ENCODE measurements around the gene SLC17A1.

DNA sequence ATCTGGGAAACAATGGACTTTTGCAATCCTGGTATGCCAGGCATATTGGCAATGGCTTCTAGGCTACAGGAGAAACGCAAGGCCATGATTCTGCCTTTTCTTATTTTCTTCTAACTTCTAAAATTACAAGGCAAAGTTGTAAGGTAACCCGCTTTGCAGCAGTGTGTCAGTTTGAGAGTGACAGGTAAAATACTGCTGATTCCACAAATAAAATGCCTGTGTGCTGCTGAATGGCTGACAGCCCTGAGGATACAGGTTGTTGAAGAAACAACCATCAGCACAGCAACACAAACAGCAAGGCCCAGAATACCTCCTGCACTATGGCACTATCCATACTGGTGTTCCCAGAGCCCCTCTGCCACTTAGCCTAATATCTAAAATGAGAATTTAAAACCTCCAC lies 37.1 kb downstream of the SLC17A1 start:
- TF ChIP-seq, protein P1, sequence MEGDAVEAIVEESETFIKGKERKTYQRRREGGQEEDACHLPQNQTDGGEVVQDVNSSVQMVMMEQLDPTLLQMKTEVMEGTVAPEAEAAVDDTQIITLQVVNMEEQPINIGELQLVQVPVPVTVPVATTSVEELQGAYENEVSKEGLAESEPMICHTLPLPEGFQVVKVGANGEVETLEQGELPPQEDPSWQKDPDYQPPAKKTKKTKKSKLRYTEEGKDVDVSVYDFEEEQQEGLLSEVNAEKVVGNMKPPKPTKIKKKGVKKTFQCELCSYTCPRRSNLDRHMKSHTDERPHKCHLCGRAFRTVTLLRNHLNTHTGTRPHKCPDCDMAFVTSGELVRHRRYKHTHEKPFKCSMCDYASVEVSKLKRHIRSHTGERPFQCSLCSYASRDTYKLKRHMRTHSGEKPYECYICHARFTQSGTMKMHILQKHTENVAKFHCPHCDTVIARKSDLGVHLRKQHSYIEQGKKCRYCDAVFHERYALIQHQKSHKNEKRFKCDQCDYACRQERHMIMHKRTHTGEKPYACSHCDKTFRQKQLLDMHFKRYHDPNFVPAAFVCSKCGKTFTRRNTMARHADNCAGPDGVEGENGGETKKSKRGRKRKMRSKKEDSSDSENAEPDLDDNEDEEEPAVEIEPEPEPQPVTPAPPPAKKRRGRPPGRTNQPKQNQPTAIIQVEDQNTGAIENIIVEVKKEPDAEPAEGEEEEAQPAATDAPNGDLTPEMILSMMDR (conservative IDR thresholded peaks at IDR 0.05; ENCODE audit: low read depth, low read length): no peak
- TF ChIP-seq EZH2 (IDR thresholded peaks at IDR 0.05; ENCODE audit: borderline replicate concordance, low read depth, low read length, poor library complexity, severe bottlenecking): no peak
